ENCODE data around the gene CHRNA9. TPM values are rescaled to one million over a fixed set of nuclear protein-coding genes. Genes with fewer than 3 reads are reported as not detected.
A peak's percentile ranks its signal among the peaks of the same experiment; 100 is the strongest.

CHRNA9 gene
- total RNA-seq, 1 donor from 2014 or later = 1.2 TPM

DNA sequence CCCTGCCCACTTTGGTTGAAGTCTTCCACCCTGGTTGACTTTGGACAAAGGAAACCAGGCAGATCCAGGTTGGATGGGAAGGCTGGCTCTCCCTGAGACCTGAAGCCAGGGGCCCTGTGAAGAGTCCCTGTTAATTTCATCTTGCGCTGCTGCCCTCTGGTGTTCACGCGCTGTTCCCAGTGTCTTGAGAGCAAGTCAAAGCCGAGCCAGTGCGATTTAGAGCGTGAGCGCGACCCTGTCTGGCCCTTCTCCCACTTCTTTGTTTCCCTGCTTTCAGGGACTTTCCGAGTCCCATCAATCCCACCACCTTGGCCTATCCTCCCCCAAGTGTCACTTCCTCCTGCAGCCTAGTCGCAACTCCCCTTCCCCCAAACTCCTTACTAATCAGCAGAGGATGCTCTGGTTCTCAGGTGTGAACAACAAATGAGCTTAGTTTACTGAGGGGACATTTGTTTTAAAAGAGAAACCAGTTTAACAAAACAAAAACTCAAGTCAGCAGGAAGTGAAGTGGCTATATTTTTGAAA is 25.8 kb upstream of the CHRNA9 start:
- no peak for DNase-seq

DNA sequence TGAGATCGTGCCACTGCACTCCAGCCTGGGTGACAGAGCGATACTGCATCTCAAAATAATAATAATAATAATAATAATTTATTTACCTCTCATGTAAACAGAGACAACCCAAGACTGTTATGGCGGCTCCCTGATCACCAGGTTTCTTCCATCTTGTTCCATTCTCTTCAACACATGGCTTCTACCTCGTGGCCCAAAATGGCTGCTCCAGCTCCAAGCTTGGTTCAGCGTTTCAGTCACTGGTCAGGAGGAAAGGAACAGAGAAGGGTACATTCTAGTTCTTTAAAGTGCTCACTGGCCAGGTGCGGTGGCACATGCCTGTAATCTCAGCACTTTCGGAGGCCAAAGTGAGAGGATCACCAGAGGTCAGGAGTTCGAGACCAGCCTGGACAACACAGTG is 24.9 kb upstream of the CHRNA9 start:
- DNase-seq = no peak

DNA sequence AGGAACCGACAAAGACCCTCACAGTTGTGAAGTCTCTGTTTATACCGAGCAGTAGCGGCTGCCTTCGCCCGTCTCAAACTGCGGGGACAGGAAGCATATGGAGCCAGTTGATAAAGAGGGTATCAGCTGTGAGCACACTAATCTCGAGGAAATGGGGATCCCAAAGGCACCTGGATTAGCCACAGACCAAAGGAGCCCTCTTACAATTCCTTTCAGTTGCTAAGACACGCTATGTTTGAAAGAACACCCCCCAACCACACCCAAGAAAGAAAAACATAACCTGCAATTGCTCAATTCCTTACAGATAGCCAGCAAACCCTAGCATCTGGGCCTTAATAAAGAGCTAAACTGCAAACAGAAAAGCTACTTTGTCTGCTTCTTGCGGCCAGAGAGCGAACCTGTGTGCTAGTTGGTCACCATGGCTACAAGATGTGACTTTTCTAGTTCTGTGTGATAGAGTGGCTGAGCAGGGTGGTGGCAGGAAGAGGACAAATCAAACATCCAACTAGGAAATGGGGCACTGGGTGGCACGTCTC is 23.3 kb upstream of the CHRNA9 start:
- DNase-seq = no peak

DNA sequence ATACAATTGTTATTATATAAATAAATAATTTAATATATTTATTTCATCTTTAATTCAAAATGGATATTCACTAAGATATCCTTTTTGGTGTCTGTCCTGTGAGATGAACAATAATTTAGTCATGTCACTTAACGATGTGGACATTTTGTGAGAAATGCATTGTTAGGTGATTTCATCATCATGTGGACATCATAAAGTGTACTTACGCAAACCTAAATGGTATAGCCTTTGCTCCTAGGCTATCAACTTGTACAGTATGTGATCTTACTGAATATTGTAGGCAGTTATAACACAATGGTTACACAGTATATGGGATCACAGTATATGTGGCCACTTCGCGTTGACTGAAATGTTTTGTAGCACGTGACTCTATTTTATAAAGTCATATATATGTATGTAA is 20.2 kb upstream of the CHRNA9 start:
- no peak for DNase-seq

- no peak for DNase-seq
Measured at GRCh38 chr4:40316333-40316781, 18.8 kb upstream of the CHRNA9 start.

GRCh38 chr4:40316782-40317635 is 18.1 kb upstream of the CHRNA9 start:
- DNase-seq = no peak

- DNase-seq = no peak
Measured at GRCh38 chr4:40317916-40318658, 17.0 kb upstream of the CHRNA9 start.

GRCh38 chr4:40321574-40322275 is 13.4 kb upstream of the CHRNA9 start:
- DNase-seq = no peak

DNA sequence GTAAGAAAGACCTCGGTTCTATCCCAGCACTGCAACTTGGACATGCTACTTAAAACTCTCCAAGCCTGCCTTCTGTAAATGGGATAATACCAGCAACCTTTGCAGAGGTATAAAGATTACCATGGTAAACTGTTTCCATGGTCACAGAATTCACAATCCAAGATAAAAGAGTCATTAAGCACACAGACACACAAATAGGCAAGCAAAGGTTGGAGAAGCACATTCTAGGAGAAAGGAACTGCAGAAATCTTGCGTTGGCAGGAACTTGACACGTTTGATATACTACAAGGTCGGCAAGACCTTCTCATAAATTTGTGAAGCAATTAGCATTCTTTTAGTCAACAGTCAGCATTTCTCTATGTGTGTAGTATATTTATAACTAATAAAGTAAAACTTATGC is 12.3 kb upstream of the CHRNA9 start:
- DNase-seq = no peak

DNA sequence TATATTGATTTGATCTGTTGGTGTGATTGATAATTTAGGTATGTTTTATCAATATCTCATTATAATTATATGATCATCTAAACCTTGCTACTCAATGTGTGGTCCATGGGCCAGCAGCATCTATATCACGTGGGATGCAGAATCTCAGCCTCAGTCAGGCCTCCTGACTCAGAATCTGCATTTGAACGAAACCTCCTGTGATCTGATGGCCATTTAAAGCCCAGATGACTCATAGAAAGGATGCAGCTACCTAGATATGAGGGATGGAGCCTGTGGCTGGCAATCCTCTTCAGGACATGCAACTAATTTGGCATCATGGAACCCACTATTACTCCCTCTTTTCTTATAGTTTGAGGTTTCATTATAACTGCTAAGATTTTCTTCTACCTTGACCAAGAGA is 11.3 kb upstream of the CHRNA9 start:
- no peak for DNase-seq

DNA sequence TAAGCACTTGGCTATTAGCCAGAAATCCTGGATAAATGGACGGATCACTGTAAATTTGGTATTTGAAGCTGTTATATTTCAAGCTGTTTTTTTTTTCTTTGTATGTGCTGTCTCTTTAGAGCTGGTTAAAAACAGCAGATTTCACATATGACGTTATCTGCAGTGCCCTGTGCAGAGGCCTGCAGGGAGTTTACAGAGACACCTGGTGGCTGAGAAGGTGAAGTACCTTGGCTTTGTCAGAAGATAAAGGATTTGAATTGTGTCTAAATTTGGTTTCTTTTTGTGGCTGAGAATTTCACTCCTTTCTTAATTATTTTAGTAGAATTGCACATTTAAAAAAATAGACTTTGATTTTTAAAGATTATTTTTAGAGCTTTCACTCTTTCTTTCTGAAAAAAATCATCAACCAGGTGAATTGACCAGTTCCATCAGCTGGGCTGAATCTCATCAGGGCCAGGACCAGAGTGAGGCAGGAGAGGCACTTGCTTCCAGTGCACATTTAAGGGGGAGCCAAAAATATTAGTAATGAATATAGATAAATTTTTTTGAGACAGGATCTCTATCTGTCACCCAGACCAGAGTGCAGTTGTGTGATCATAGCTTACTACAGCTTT is 9.6 kb upstream of the CHRNA9 start:
- peak; percentile 20 for DNase-seq

GRCh38 chr4:40327340-40327739 is 7.8 kb upstream of the CHRNA9 start:
- DNase-seq = no peak

GRCh38 chr4:40328383-40328782 is 6.8 kb upstream of the CHRNA9 start:
- DNase-seq = no peak

GRCh38 chr4:40329805-40330204 is 5.3 kb upstream of the CHRNA9 start:
- no peak for DNase-seq

DNA sequence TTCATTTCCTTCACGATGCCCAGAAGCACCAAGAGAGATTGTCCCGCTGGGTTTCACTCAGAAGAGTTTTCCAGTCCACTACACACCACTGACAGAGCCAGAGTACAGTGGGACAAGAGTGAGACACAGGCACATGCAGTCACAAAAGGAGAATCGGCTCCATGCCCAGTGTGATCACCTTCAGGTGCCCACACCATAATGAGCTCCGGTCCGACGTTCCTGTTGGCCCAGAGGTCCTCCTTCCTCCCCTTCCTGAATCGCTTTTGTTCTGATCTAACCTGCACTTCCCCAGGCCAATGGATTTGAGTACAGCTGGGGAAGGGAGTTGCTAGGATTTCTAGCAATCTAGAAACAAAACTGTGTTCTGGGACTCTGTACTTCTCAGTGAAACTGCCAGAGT is 4.6 kb upstream of the CHRNA9 start:
- no peak for DNase-seq

DNA sequence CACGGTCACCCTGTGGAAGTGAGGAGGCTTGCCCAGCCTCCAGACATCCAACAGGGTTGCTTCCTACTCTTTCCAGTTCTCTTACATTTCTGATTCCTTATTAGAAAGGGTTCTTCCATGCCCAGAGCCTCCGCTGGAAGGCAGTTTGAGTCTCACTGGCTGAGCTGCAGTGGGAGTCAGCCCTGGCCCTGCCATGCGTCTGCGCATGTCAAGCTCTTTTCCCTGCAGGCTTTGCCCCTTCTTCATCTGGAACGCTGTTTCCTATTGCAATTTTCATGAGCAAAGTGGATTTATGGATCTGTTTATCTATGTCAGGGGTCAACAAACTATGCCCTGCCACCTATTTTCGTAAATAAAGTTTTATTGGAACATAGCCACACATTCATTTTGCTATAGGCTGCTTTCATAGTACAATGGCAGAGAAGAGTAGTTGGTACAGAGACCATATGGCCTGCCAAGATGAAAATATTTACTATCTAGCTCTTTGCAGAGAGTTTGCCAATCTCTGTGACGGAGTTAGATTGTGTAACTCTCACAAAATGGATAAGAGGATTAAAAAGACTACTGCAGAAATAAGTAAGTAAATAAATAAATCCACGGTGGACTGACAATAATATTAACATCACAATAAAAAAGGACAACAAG is 3.9 kb upstream of the CHRNA9 start:
- DNase-seq = no peak

DNA sequence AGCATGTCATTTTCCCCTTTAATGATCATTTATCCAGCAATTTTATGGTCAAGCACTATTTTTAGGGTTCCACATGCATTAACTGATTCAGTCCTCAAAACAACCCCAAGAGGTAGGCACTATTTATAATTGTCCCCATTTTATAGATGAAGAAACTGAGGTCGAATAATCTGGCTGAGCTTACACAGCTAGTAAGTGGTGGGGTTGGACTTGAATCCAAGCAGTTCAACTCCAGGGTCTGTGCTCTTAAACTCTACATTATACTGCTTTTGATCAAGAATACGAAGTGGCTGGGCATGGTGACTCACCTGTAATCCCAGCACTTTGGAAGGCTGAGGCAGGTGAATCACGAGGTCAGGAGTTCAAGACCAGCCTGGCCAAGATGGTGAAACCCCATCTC is 3.2 kb upstream of the CHRNA9 start:
- no peak for DNase-seq

- no peak for DNase-seq
Measured at GRCh38 chr4:40333921-40334352, 1.2 kb upstream of the CHRNA9 start.

DNA sequence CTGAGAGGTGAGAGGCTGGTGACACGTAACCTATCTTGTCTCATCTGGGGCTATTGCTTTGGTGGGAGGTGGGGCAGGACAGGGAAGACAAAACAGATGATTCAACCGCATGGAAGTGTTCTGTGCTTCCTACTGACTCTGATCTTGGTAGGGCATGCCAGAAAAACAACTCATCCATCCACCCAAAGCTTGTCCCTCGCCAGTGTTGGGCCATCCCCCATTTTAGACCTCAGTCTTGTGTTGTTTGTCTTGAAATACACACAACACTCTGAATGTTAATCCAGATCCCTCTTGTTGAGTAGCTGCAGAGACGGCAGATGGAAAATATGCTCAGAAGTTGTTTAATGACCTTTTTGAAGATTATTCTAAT is 377 bp downstream of the CHRNA9 start:
- no peak for DNase-seq

- no peak for DNase-seq
Measured at GRCh38 chr4:40337051-40337450, 1.9 kb downstream of the CHRNA9 start.

GRCh38 chr4:40337523-40337922 is 2.4 kb downstream of the CHRNA9 start:
- DNase-seq = no peak

DNA sequence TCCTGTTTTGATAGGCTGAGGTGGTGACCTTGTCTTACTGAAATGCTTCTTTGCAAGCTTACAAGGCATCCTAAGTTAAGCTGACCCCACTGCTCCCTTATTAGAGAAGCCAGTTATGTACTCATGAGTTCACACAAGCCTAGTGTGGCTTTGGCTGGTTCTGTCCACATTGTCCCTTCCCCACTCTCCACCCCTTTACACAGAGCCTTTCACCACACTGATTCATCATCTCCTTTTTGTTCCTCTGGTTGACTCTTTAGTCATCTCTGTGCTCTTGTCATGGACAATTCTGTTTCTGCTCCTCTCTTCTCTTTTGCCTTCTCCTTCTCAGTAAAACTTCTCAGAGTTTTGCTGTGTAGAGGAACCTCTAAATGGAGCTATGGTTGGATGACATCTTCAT is 4.9 kb downstream of the CHRNA9 start:
- no peak for DNase-seq

Data from skin of body (tissue), 2 donors.